DMS114 treated with DMSO at 0.1 percent for 48 hours (cell line): ENCODE measurements around the gene RLBP1.

Source experiments
- DNase-seq: peaks from one replicate; lab custom pipeline; 2025; ENCODE audit not compliant: unreplicated experiment; lab: John Stamatoyannopoulos, UW

The RLBP1 gene

DNA sequence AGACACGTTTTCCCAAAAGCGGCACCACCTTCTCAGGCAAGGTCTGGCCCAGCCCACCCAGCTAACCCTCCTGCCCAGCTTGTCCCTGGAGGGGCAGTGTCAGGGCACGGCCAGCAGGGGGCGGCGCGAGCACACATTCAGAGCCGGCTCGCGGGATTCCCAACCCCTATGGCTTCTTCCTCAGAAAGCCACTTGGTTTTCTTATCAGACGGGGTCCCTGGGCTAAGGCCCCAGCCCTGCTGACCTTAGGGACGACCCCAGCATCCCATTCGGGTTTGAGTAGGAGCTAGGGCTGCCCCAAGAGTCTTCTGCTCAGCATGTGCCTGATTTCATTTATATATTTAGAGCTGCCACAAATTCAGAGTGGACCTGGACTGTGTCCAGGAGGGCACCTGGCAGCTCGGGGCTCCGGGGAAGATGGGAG, 14.5 kb downstream of the RLBP1 start:
- peak; percentile 74 for DNase-seq

DNA sequence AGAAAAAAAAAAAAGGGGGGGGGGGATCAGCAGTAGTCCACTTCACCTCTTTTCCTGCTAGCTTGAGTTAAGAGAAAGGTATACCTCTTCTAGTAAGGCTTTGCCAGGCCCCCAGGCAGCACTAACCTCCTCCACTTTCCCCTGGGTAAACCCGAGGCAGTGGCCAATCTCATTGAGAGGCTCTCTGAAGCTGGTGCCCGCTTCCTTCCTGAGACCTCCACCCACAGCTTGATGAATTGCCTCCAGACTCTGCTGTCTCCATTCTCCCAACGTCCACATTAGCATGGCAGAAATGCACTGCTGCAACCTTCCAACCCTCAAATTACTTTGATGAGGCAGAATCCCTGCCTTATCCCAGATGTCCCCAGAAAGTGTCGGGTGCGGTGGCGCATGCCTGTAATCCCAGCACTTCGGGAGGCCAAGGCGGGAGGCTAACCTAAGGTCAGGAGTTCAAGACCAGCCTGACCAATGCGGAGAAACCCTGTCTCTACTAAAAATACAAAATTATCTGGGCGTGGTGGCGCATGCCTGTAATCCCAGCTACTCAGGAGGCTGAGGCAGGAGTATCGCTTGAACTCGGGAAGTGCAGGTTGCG, 15.3 kb downstream of the RLBP1 start:
- no peak for DNase-seq

DNA sequence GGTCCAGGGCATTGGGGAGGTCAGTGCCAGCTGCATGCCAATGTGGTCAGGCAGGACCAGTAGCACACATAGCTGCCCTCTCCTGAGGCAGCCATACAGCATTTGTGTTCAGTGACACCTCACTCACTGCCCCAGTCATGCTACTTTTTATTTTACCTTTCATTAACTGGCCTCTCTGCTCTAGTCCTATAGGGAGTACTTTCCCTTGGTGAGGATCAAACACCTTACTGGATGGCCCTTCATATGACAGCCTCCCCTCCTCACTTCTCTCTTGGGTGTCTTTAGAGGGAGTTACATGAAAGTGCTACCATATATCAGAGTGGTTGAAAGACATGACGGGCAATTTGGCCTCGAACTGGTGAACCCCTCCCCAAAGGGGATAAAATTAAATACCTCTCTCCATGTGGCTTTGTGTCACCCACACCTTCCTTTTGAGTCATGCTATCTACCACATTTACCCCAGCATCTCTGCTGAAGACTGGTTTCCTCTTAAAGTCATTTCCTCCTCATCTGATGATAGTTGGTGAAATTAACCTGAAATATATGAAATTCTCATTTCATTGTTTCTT, 17.6 kb downstream of the RLBP1 start:
- DNase-seq = no peak

DNA sequence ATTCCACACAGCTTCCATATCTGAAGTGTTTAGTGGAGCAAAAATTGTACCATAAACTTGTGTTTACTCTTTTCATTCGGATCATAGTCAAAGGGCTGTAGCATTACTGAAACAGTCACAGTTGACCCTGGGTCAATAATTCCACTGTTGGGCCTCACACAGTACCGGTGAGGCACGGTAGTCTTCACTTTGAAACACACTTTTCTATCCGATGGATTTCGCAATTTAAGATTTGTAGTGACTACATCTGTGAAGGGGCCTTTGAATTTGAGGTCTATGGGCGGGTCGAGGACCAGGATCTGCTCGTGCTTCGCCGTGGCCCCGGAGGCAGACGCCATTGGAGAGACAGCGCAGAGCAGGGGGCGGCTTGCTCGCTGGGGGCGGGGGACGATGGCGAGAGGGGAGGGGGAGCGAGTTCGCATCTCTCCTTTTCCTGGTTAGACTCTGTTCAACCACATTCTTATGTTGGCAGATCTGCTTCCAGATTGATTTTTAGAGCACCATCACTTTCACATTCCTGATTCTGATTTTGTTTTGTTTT, 19.8 kb downstream of the RLBP1 start:
- no peak for DNase-seq

DNA sequence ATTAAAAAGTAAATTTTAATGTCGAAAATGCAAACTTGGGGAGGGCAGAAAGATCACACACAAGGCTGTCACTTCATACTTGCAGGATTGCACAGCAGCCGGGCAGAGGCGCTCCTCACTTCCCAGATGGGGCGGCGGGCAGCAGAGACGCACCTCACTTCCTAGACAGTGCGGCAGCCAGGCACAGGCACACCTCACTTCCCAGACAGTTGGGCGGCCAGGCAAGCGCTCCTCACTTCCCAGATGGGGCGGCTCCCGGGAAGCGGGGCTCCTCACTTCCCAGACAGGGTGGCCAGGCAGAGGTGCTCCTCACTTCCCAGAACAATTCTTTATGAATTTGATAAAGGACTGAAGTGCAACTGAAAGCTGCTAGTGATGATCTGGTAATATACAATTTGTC, 21.2 kb downstream of the RLBP1 start:
- no peak for DNase-seq

DNA sequence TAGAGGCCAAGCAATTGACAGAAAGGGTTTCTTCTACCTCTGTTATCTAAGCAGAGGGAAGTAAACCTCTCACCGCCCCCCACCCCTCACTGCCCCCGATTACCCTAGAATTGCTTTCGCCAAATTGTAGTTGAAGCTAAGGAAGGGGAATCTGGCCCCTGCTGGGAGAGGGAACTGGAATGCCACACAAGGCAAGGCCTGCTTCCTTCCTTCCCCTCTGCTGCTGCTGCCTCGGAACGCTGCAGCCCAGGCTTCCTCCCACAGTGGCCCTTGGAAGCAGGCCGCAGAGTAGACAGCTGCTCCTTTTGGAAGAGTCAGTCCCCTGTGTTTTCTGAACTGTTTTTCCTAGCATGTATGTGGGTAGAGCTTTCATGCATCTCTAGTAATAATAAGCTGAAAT, 21.6 kb downstream of the RLBP1 start:
- DNase-seq = no peak

DNA sequence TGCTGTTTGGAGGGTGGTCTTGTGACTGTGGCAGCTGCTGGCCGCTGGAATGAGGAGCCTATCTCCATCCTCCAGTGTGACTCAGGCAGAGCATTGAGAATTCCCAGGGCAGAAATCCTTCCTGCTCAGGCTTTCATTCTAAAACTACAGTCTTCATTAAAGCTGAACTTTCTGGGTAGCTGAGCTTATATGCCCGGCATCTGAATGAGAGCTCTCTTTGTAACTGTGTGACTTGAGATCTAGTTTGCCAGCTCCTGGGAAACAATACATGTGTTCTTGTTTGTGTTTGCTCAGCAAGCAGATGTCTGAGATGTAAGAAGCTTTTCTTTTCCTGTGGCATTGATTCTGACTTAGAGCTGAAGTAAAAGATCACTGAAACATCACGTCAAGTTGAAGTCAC, 22.4 kb downstream of the RLBP1 start:
- DNase-seq = no peak

DNA sequence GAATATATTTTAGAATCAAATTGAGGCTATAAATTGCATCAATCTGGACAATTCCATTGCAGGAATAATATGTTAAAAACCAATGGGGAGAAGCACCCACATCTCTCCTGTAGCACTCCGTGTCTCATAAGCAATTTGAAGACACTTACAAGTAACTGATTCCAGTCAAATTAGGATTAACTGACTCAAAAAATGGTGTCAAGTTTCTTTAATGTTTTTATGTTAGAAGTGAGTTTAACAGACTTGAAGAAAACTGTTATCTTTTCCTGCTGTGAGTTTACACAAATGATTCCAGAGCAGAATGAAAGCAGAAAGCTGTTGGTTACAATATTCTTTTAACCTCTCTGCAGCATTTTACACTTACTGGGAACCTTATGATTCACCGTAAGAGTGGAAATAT, 23.2 kb downstream of the RLBP1 start:
- no peak for DNase-seq

DNA sequence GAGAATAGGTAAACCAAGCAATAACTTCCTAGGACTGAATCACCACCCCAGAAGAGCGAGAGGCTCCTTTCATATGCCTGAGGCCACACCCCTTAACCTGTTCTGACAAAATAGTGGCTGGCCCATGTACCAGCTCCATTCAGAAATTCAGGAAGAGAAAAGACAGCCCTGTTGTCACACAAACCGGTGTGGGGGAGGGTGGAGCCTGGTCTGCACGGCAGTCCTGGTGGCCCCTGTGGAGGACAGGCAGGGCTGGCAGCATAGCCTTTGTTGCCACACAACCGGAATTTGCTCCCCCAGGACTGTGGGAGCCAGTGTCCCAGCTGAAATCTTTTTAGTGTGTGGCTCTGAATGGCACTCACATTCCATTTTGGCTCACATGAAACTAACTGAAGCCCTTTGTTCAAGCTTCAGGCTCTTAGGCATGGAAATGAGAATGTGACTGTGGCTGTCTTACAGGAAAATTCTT, 23.8 kb downstream of the RLBP1 start:
- no peak for DNase-seq

DNA sequence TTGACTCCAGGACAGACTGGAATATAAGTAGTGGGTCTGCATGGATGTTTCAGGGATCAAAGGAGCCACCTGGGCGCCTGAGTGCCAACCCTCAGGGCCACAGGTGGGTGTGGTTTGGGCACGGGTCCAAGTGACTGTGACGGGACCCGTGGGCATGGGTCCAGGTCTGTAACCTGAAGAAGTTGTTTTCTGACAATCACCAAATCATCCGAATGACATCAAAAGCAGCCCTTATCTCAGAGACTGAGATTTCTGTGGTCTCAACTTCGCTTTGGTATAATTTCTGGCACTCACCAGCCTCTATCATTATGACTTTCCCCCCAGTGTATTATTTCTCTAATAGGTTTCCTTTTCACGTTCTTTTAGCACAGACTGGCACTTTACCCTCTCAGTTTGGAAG, 24.4 kb downstream of the RLBP1 start:
- no peak for DNase-seq

DNA sequence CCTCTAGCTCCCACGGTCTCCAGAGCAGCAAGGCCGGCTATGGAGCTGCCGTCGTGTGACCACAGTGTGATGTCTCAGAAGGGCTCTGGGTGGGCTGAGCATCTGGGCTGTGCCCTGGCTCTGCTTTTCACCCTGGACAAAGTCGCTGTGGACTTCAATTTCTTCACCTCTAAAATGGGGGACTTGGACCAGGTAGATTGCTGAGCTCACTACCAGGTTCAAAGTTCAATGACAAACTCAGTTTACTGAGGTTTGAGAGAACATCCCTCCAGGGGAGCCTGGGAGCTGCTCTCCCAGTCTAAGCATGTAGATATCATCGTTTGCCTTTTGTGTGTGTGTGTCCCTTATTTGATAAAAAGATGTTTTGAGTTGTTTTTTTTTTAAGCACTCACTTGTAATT, 25.1 kb downstream of the RLBP1 start:
- no peak for DNase-seq

DNA sequence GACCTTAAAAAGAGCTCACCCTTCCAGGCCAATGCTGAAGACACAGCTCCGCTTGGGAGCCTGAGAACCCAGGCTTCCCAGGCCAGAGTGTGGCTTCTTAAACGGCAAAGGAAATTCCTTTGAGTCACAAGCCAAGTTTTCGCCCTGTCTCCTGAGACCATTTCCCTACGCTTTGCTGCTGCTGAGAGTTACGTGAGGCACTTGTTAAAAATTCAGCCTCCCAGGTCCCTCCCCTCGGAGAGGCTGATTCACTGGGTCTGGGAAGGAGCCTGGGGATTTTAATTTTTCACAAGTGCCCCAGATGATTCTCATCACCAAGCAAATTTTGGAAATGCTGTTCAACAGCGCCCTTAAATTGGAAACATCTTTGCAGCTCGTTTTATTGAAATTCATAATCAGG, 25.5 kb downstream of the RLBP1 start:
- no peak for DNase-seq

DNA sequence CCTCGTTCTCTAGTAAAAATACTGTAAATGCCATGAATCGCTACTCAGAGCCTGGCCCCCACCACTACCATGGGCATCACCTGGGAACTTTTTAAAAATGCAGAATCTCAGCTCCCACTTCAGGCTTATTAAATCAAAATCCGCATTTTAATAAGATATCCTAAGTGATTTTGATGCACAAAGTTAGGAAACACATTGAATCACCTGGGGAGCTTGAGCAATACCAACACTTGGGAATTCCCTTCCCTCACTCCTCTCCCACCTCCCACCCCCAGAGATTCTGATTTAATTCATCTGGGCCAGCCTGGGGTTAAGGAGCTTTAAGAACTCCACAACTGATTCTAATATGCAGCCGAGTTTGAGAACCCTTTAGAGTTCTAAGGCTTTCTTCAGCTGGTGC, 26.8 kb downstream of the RLBP1 start:
- no peak for DNase-seq

DNA sequence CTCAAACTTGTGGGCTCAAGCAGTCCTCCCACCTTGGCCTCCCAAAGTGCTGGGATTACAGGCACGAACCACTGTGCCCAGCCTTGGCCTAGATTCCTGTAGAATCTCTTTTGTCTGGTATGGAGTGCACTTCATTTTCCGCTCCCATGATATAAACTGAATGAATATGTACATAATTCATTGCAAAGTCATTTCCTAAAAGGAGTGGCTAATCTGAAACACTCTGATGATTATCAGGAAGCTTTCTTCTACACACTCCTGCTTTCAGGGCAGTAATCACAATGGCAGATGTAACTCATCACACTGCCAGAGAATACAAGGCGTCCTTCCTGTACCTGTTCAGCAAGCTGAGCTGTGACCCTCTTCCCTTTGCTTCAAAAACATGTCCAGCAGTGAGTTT, 28.6 kb downstream of the RLBP1 start:
- DNase-seq = no peak

DNA sequence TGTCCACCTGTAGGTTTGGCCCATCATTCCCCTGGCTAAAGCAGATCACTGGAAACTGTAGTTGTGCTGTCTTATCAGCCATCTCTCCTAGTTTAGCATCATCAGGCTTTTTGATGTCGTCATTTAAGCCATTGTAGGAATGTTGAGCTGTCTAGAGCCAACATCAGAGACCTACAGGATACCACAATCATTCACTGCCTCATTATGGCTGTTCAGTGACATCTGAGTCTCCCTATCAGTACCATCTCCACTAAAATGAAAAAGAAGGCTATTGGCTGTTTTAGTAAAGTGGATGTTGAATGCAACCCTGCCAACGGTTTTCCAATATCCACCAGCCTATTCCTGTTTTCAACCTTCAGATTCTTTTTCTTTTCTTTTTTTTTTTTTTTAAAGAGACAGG, 29.2 kb downstream of the RLBP1 start:
- no peak for DNase-seq

DNA sequence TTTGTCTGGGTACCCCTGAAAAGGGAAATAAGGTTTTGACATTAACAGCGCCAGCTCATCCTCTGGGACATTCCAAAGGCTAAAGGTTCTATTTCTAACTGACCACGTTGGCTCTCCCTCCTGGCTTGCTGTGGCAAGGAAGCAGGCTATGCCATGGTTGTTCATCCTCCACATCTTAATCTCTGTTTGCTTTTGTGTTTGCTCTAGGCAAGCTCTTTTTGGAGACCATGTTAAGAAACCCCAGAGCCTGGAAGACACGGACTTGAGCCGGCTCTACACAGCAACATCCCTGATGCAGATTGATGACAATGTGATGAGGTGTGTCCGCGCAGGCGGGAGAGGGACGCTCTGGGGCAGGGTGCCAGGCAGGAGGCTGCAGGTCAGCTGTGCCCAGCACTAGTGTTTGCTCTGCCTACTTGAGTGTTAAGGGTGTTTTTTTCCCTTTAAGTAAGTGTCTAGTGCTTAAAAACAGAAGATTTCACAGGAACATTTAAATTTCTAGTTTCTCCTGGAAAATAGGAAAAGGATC, 33.3 kb downstream of the RLBP1 start:
- DNase-seq = no peak

DNA sequence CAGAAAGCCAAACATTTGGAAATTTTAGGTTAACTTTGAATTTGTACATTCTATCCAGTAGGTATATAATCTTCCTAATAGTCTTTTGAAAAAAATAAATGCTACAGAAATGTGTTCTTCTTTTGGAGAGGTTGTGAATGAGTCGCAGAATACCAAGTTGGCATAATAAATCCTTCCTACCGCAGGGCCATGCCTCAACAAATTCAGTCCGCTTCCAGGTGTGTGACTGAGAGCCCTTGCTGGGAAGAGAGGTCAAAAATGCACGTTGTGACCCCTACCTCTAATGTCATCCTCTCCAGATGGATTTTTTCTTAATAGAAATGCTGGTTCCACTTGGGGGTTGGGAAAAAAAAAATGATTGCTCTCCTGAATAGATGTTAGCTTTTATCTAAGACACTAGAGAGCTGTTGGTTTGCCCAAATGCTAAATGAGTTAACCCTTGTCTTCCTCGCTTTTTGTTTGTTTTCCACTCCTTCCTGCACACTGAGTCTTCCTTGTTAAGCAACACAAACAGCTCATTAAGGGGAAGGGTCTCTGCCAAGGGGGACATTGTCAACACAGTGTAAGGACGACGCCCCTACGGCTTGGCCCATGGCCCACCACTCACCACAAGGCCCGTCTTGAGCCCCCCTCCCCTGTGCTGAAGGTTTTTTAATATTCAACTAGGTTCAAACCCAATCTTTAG, 33.9 kb downstream of the RLBP1 start:
- DNase-seq = no peak

DNA sequence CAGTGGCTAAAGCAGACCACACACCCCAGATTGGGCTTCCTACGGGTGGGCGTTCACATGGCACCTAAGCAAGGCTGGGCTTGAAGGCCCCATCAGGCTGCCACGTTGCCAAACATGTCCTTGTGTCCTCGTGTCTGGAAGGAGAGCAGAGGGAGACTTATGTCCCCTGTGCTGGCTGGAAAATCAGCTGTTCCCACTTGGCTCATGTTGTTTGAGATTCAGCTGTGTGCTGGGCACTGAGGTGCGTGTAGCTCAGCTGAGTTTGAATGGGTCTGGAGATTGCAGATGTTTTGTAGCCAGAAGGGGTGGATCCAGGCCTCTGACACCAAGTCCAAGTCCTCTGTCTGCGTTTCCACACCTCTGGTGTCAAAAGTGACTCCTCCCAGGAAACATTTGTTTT, 34.6 kb downstream of the RLBP1 start:
- DNase-seq = no peak

DNA sequence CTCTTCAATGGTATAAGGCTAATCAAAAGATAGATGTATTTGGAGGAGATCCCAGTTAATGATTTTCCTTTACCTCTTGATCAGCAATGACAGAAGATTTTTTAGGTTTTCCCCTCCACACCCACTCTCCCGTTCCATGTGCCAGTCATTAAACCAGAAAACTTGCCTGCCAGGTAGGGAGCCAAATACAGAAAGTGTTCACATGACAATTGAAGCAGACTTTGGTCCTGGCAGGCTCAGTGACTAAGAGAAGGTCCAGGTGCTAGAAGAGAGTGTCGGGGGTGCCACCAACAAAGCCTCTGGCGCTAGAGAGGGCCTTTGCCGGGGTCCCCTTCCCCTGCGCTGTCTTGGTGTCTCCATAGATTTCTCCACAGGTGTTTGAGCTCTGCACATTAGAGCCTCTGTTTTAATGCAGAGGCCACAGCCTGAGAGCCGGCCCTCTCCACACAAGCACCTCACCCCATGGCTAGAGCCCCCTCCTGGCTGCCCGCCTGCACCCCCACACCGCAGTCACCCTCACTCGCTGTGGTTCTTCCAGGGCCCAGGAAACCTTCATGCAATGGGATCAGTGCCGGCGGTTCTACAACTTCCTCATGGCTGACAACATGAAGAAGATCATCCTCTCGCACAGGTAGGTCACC, 36.4 kb downstream of the RLBP1 start:
- DNase-seq = no peak

DNA sequence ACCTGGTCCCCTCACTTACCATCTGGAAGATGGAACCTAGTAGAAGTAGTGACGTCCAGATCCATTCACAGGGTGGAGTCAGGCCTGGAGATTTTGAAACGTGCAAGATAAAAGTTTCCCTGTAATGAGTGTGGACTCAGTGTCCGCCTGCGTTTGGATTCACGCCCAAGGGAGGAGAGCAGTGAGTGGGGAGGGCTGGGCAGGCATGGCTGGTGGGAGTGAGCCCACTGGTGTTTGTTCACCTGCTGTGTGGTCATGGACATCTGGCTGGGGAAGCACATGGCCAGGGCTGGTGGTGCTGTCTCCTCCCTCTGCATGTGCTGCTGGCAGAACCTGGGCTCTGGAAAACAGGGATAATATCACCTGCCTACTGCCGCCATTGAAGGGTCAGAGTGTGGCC, 37.0 kb downstream of the RLBP1 start:
- DNase-seq = no peak

DNA sequence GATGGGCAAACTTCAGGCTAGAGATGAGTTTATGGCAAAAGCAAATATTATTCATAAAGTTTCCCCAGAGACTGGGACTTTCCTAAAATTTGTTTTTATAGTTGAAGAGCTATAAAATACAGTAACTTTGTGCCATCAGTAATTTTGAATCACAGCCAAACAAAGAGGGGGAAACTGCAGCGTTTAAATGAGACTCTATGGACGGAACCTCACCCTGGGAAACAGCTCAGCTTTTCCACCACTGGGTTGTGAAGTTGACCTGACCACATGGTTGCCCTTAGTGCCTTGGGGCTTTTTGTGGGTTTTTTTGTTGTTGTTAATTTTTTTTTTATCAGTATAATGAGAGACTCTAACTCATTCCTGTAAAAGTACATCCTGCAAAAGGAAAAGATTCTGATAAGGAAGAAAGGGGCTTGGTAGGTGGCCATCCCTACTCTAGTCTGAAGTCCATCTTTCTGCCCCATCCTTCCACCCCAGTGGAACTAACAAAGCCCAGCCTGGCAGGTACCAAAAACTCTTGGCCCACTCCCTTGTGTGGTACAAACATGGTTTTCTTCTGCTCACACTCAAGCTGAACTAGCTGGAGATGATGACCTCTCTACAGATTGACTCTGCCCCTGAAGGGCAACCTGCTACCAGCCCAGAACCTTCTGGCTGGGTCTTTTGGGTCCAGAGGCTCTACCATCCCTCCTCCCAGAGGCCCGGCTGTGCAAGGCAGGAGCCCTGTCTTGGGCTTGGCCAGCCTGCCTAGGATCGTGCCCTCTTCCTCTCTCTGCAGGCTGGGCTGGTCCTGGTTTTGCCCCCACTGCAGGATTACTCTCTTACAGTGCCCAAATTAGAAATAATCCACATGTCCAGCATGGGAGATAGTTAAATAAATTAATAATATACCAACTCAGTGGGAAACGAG, 41.2 kb downstream of the RLBP1 start:
- DNase-seq = no peak
